KMS-11 (cell line): ENCODE measurements around the gene AAK1.

Experiments
- H2AFZ ChIP-seq: fragments of 200-600 bp; sonication (generic); 2 replicates; pipeline ENCODE4 v1.6.1; 2016; ENCODE audit warnings: antibody characterized with exemption, mixed run types, low read depth
- H3K27ac ChIP-seq: fragments of 200-600 bp; sonication (generic); 2 replicates; pipeline ENCODE4 v1.6.1; 2016; ENCODE audit warnings: mild to moderate bottlenecking, mixed run types
- H3K27me3 ChIP-seq: fragments of 200-600 bp; sonication (generic); 2 replicates; pipeline ENCODE4 v1.6.1; 2017; ENCODE audit warnings: mild to moderate bottlenecking, low read depth, mixed run types, moderate library complexity; ENCODE audit not compliant: insufficient read depth
- H3K36me3 ChIP-seq: fragments of 200-600 bp; sonication (generic); 2 replicates; pipeline ENCODE4 v1.6.1; 2017; ENCODE audit warnings: mild to moderate bottlenecking, mixed run types; ENCODE audit not compliant: insufficient read depth
- H3K4me1 ChIP-seq: fragments of 200-600 bp; sonication (generic); 2 replicates; pipeline ENCODE4 v1.6.1; 2016; ENCODE audit warnings: mild to moderate bottlenecking, low read depth, mixed run types; ENCODE audit not compliant: poor library complexity, severe bottlenecking
- H3K4me2 ChIP-seq: fragments of 200-600 bp; sonication (generic); 2 replicates; pipeline ENCODE4 v1.7.0; 2016; ENCODE audit warnings: mild to moderate bottlenecking, mixed run types
- H3K4me3 ChIP-seq: fragments of 200-600 bp; sonication (generic); IDR thresholded peaks from 2 replicates; pipeline ENCODE4 v1.6.1; 2017; ENCODE audit warnings: low read depth, low read length, mixed read lengths; ENCODE audit not compliant: insufficient read depth
- H3K79me2 ChIP-seq: fragments of 200-600 bp; sonication (generic); 2 replicates; pipeline ENCODE4 v1.6.1; 2016; ENCODE audit warnings: low read depth, mixed run types; ENCODE audit not compliant: insufficient read depth
- H3K9ac ChIP-seq: fragments of 200-600 bp; sonication (generic); 2 replicates; pipeline ENCODE4 v1.6.1; 2016; ENCODE audit warnings: mild to moderate bottlenecking, mixed run types
- H4K20me1 ChIP-seq: fragments of 200-600 bp; sonication (generic); 2 replicates; pipeline ENCODE4 v1.6.1; 2016; ENCODE audit warnings: mild to moderate bottlenecking, mixed run types; ENCODE audit not compliant: insufficient read depth
- TF ChIP-seq, protein P1 (sequence below): fragments of 200-600 bp; sonication (generic); conservative IDR thresholded peaks from 2 replicates; pipeline ENCODE4 v1.6.1; 2017; ENCODE audit warnings: low read depth, mild to moderate bottlenecking, antibody characterized with exemption, low read length, moderate library complexity, mixed read lengths

AAK1 gene

DNA sequence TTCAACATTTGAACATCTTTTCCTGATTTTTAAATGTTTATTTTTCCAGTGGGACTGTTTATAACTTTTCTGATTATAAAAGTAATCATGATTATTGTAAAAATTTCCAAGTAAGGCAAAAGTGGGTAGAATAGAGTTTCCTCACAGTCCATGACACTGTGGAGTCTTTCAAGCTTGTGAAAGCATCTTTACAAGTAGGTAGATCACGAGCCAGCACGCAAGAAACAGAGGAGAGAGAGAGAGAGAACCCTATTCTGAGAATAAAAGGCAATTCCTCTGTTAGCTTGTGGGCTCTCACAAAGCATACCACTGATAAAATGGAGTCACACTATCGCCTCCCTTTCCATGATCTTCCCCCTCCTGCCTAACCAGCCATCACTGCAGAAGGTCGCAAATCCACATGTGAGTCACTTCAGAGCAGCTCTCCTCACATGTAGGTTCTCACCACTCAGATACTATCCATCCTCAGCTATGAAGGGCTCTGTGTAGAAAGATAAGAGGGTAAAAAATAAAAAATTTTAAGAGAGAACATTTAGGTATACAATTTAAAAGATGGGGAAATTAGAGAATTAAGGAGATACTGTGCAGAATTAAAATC is 40.3 kb downstream of the AAK1 start:
- Histone ChIP-seq H4K20me1 (no peaks in the 10 kb centered on the region), H3K36me3 (no peaks in the 10 kb centered on the region), H3K27me3 (no peaks in the 10 kb centered on the region), H3K4me1 (peaks cover 5% of the 10 kb centered on the region), H3K79me2 (no peaks in the 10 kb centered on the region), H3K4me2 (no peak overlapping the region), H3K27ac (no peak overlapping the region), H3K9ac (no peak overlapping the region), H3K4me3 (no peak overlapping the region), H2AFZ (no peak overlapping the region)
- TF ChIP-seq, protein P1, sequence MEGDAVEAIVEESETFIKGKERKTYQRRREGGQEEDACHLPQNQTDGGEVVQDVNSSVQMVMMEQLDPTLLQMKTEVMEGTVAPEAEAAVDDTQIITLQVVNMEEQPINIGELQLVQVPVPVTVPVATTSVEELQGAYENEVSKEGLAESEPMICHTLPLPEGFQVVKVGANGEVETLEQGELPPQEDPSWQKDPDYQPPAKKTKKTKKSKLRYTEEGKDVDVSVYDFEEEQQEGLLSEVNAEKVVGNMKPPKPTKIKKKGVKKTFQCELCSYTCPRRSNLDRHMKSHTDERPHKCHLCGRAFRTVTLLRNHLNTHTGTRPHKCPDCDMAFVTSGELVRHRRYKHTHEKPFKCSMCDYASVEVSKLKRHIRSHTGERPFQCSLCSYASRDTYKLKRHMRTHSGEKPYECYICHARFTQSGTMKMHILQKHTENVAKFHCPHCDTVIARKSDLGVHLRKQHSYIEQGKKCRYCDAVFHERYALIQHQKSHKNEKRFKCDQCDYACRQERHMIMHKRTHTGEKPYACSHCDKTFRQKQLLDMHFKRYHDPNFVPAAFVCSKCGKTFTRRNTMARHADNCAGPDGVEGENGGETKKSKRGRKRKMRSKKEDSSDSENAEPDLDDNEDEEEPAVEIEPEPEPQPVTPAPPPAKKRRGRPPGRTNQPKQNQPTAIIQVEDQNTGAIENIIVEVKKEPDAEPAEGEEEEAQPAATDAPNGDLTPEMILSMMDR: no peak

DNA sequence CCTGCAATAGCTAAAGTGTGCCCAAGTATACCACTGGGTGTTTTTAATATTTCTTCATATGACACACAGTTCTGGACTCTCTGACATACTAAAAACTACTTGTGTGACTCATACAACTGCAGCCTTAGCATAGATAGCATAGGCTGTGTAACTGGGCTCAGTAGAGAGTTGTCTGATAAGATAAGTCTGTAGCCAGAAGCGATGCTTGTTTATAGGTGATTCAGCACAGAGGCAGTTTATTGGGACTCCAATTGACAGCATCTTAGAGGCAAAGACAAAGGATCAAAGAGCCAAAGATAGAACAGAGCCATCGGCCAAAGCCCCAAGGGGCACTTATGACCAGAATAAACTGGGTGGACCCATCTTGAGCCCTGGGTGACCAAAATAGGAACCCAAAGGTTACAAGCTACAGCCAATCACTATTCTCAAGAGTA is 42.3 kb downstream of the AAK1 start:
- H3K4me3 ChIP-seq: no peak overlapping the region

GRCh38 chr2:69600425-69600824 is 43.1 kb downstream of the AAK1 start:
- H3K4me1 ChIP-seq: peaks cover 12% of the 10 kb centered on the region
- H3K4me2 ChIP-seq: no peak overlapping the region
- H3K79me2 ChIP-seq: no peaks in the 10 kb centered on the region
- no peak overlapping the region for H2AFZ ChIP-seq
- H3K27ac ChIP-seq: no peak overlapping the region
- TF ChIP-seq, protein P1: no peak
- H3K36me3 ChIP-seq: no peaks in the 10 kb centered on the region
- no peak overlapping the region for H3K4me3 ChIP-seq
- no peak overlapping the region for H3K9ac ChIP-seq
- H4K20me1 ChIP-seq: no peaks in the 10 kb centered on the region
- no peaks in the 10 kb centered on the region for H3K27me3 ChIP-seq

More for the DNA sequence above, 42.3 kb downstream of the AAK1 start:
- no peak overlapping the region for H3K9ac ChIP-seq
- no peaks in the 10 kb centered on the region for H3K79me2 ChIP-seq
- no peaks in the 10 kb centered on the region for H4K20me1 ChIP-seq
- no peak overlapping the region for H2AFZ ChIP-seq
- TF ChIP-seq, protein P1: no peak
- no peaks in the 10 kb centered on the region for H3K36me3 ChIP-seq
- no peak overlapping the region for H3K4me2 ChIP-seq
- no peak overlapping the region for H3K27ac ChIP-seq
- H3K27me3 ChIP-seq: no peaks in the 10 kb centered on the region
- H3K4me1 ChIP-seq: peaks cover 12% of the 10 kb centered on the region

DNA sequence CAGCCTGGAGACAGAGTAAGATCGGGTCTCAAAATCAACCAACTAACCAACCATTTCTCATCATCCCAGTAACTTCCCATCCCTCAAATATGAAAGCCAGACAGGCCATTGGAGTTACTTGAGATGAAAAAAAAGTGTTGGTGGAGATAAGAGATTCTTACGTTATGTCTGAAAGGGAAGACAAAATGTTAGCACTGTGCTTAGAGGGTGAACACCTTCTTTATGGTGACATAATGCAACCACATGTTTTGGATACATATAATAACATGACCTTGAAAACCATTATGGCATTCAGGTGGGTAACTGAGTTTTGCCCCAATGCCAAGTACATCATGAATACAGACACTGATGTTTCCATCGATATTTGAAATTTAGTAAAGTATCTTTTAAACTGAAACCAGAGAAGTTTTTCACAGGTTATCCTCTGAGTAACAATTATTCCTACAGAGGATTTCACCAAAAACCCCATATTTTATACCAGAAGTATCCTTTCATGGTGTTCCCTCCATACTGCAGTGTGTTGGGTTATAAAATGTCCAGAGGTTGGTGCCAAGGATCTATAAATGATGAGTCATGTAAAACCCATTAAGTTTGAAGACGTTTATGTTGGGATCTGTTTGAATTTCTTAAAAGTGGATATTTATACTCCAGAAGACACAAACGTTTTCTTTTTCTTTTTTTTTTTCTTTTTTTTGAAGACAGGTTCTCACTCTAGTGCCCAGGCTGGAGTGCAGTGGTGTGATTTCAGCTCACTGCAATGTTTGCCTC is 45.5 kb downstream of the AAK1 start:
- H3K4me3 ChIP-seq: no peak overlapping the region
- no peaks in the 10 kb centered on the region; the same call in 1 of the 2 replicates for H4K20me1 ChIP-seq
- no peaks in the 10 kb centered on the region for H3K36me3 ChIP-seq
- H3K9ac ChIP-seq: no peak overlapping the region
- H3K4me1 ChIP-seq: peaks cover 23% of the 10 kb centered on the region
- H3K27ac ChIP-seq: no peak overlapping the region
- no peak overlapping the region for H3K4me2 ChIP-seq
- TF ChIP-seq, protein P1: no peak
- H3K79me2 ChIP-seq: 0 out of 2 replicates have a peak, but pooled peaks cover 8% of the 10 kb centered on the region
- H2AFZ ChIP-seq: no peak overlapping the region
- no peaks in the 10 kb centered on the region for H3K27me3 ChIP-seq
